Endothelial cell of umbilical vein (primary cell): ENCODE measurements around the gene NAALADL1. TPM values are rescaled to one million over a fixed set of nuclear protein-coding genes. Genes with fewer than 3 reads are reported as not detected.

Experiments
- BruUV-seq: library from RNA; stranded (reverse); fragments of 400-500 nt; replicated peaks from 2 replicates; lab custom pipeline; 2021; lab: Mats Ljungman, UMichigan
- CTCF ChIA-PET: fragments of 300-600, 350-600 bp; sonication (Branson Sonifier 250); formaldehyde crosslinking; loops from one replicate; lab custom pipeline; 2021; ENCODE audit warnings: antibody characterized with exemption, inconsistent platforms; lab: Charles Lee
- POLR2A ChIA-PET: fragments of 300-600, 350-600 bp; sonication (Branson Sonifier 250); formaldehyde crosslinking; loops from one replicate; lab custom pipeline; 2021; ENCODE audit warnings: antibody characterized with exemption, inconsistent platforms; lab: Charles Lee
- DNase-seq: peaks from one replicate; pipeline ENCODE4 v3.0.0-alpha.2; 2011; ENCODE audit warnings: low read depth, low spot score
- FAIRE-seq: peaks from 2 replicates; lab custom pipeline; 2011; peaks lifted over from hg19 to GRCh38; lab: Jason Lieb, UNC
- H2AFZ ChIP-seq: 2 replicates; pipeline ENCODE4 v1.6.0; 2012; ENCODE audit warnings: low read depth, low read length, control low read depth, inconsistent platforms
- H3K27ac ChIP-seq: 2 replicates; pipeline ENCODE4 v1.5.1; 2011; ENCODE audit warnings: low read depth, mild to moderate bottlenecking, control low read depth, low read length, moderate library complexity; ENCODE audit not compliant: insufficient read depth
- H3K27me3 ChIP-seq, 2 experiments: 2 replicates each; pipeline versions ENCODE4 v1.6.0 to v1.6.1; 2011; ENCODE audit warnings: low read length in 2 of 2, mixed read lengths in 1 of 2; ENCODE audit not compliant: control insufficient read depth in 2 of 2, insufficient read depth in 2 of 2
- H3K36me3 ChIP-seq, 2 experiments: 2 replicates in 1 of 2; 3 replicates in 1 of 2; pipeline ENCODE4 v1.5.1; 2011; ENCODE audit warnings: low read length in 2 of 2, mild to moderate bottlenecking in 1 of 2, moderate library complexity in 1 of 2; ENCODE audit not compliant: control insufficient read depth in 2 of 2, insufficient read depth in 2 of 2; ENCODE audit errors: extremely low read depth in 1 of 2
- H3K4me1 ChIP-seq: 3 replicates; pipeline ENCODE4 v1.5.1; 2011; ENCODE audit warnings: mild to moderate bottlenecking, low read length; ENCODE audit not compliant: control insufficient read depth, insufficient read depth; ENCODE audit errors: extremely low read depth
- H3K4me2 ChIP-seq: 2 replicates; pipeline ENCODE4 v1.6.1; 2011; ENCODE audit warnings: low read length, control low read depth, mixed read lengths; ENCODE audit not compliant: insufficient read depth
- H3K4me3 ChIP-seq, 3 experiments: fragments of 200-600 bp in 1 of 3; sonication (generic), shearing (Covaris generic) in 1 of 3; replicated peaks in 1 of 3; 2 replicates each; pipeline ENCODE4 v1.5.1; 2011 to 2016; ENCODE audit warnings: control low read depth in 3 of 3, low read length in 3 of 3, mild to moderate bottlenecking in 2 of 3, inconsistent platforms in 1 of 3, low read depth in 1 of 3, moderate library complexity in 1 of 3; ENCODE audit not compliant: insufficient read depth in 1 of 3
- H3K79me2 ChIP-seq: 2 replicates; pipeline ENCODE4 v1.6.0; 2012; ENCODE audit warnings: low read length, inconsistent platforms; ENCODE audit not compliant: control insufficient read depth, insufficient read depth
- H3K9ac ChIP-seq: replicated peaks from 2 replicates; pipeline ENCODE3; 2011; ENCODE audit warnings: low read length, control low read depth; ENCODE audit not compliant: insufficient read depth; ENCODE audit errors: extremely low read depth
- H3K9me1 ChIP-seq: replicated peaks from 3 replicates; pipeline ENCODE4 v1.6.0; 2011; ENCODE audit warnings: mild to moderate bottlenecking, low read length; ENCODE audit not compliant: control insufficient read depth, insufficient read depth; ENCODE audit errors: extremely low read depth
- H3K9me3 ChIP-seq: replicated peaks from 2 replicates; pipeline ENCODE4 v1.5.1; 2012; ENCODE audit warnings: low read length, inconsistent platforms; ENCODE audit not compliant: control insufficient read depth, insufficient read depth
- H4K20me1 ChIP-seq: replicated peaks from 2 replicates; pipeline ENCODE3; 2011; ENCODE audit warnings: mild to moderate bottlenecking, low read length; ENCODE audit not compliant: control insufficient read depth, insufficient read depth; ENCODE audit errors: extremely low read depth
- EZH2 ChIP-seq: IDR thresholded peaks from 2 replicates; pipeline ENCODE4 v1.6.1; 2012; ENCODE audit warnings: borderline replicate concordance, low read depth, mild to moderate bottlenecking, moderate library complexity, low read length, inconsistent platforms; ENCODE audit not compliant: severe bottlenecking
- FOS ChIP-seq: IDR thresholded peaks from 2 replicates; pipeline ENCODE4 v1.6.1; 2011; ENCODE audit warnings: mild to moderate bottlenecking, low read length, moderate library complexity, borderline replicate concordance; ENCODE audit not compliant: insufficient read depth
- GATA2 ChIP-seq: IDR thresholded peaks from 2 replicates; pipeline ENCODE4 v1.7.0; 2011; ENCODE audit warnings: low read depth, mild to moderate bottlenecking, moderate library complexity, mixed read lengths, low read length; ENCODE audit not compliant: insufficient read length, insufficient read depth
- JUN ChIP-seq: IDR thresholded peaks from 2 replicates; pipeline ENCODE4 v1.6.1; 2011; ENCODE audit warnings: borderline replicate concordance, low read depth; ENCODE audit not compliant: insufficient read length, insufficient read depth
- MYC ChIP-seq: IDR thresholded peaks from one replicate; pipeline ENCODE4 v1.6.1; 2011; ENCODE audit warnings: mild to moderate bottlenecking, low read depth, low read length
- POLR2A ChIP-seq: IDR thresholded peaks from 2 replicates; pipeline ENCODE4 v1.6.1; 2012; ENCODE audit warnings: low read depth, mild to moderate bottlenecking, control low read depth, low read length
- POLR2AphosphoS5 ChIP-seq: IDR thresholded peaks from 2 replicates; pipeline ENCODE4 v1.6.1; 2012; ENCODE audit warnings: low read depth, mild to moderate bottlenecking, control low read depth, low read length, moderate library complexity; ENCODE audit not compliant: insufficient read depth
- dilution Hi-C: fragments of 300-500 bp; cut with MboI; formaldehyde crosslinking; loops from one replicate; pipeline ENCODE4 v1.15.0; 2019; ENCODE audit warnings: low sequenced_read_pairs; ENCODE audit not compliant: extremely low pct_ligation_motif_present
- intact Hi-C: fragments of 100-400 bp; cut with micrococcal nuclease; formaldehyde crosslinking; loops from one replicate; pipeline ENCODE4 v1.10.0; 2022
- polyA plus RNA-seq, 4 experiments: library from polyadenylated mRNA; depleted of rRNA in 3 of 4; stranded (reverse) in 3 of 4; unstranded in 1 of 4; fragments of >200 nt; gene quantifications; 2 replicates each; pipeline versions ENCODE4 v1.2.1 to v1.2.3, GENCODE V29; 2011 to 2012; ENCODE audit warnings: missing spikeins in 1 of 4
- total RNA-seq: library from RNA; stranded (reverse); gene quantifications from 2 replicates; pipeline ENCODE4 v1.2.3, GENCODE V29; 2021
- TF ChIP-seq, protein P1 (sequence below), 2 donors: IDR thresholded peaks; 1 replicate in 1 of 2; 2 replicates in 1 of 2; pipeline ENCODE4 v1.5.1; 2011; ENCODE audit warnings: low read length in 2 of 2, mild to moderate bottlenecking in 2 of 2, moderate library complexity in 2 of 2, control low read depth in 1 of 2, inconsistent platforms in 1 of 2, low read depth in 1 of 2; ENCODE audit not compliant: insufficient read depth in 1 of 2; ENCODE audit errors: extremely low read depth in 1 of 2
- TF ChIP-seq, protein P2 (sequence below): IDR thresholded peaks from 2 replicates; pipeline ENCODE4 v1.6.1; 2011; ENCODE audit not compliant: insufficient read depth, insufficient read length

NAALADL1 gene
- total and polyA plus RNA-seq, 2 donors (not counting 3 experiments of a cell fraction or from before 2014, with no cell fraction given): 6.8 to 13.9 TPM

DNA sequence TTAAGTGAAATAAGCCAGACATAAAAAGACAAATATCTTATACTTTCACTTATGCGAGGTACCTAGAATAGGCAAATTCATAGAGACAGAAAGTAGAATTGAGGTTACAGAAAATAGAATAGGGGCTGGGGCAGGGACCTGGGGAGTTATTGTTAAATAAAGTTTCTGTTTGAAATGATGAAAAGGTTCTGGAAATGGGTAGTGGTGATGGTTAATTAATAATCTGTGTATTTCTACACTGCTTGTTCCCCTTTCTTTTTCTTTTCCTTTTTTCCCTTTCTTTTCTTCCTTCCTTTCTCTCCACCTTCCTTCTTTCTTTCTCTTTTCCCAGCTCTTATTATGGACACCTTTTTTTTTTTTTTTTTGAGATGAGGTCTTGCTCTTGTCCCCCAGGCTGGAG is 2.8 kb downstream of the NAALADL1 start:
- DNase-seq (no peak), FAIRE-seq (no peak)
- ChIA-PET POLR2A (interaction anchor here (0.6 kb wide), 2 partner anchors 10 to 177 kb away, joined by 3 to 6 read pairs; partner anchors contain the start of gene EHD1), CTCF (no interaction called here)
- no peaks in the 10 kb centered on the region for H3K79me2 ChIP-seq
- no peak overlapping the region for H3K4me3 ChIP-seq
- no peak for TF ChIP-seq MYC
- TF ChIP-seq POLR2A: no peak
- no peak for TF ChIP-seq EZH2
- TF ChIP-seq JUN: no peak
- TF ChIP-seq, protein P1, sequence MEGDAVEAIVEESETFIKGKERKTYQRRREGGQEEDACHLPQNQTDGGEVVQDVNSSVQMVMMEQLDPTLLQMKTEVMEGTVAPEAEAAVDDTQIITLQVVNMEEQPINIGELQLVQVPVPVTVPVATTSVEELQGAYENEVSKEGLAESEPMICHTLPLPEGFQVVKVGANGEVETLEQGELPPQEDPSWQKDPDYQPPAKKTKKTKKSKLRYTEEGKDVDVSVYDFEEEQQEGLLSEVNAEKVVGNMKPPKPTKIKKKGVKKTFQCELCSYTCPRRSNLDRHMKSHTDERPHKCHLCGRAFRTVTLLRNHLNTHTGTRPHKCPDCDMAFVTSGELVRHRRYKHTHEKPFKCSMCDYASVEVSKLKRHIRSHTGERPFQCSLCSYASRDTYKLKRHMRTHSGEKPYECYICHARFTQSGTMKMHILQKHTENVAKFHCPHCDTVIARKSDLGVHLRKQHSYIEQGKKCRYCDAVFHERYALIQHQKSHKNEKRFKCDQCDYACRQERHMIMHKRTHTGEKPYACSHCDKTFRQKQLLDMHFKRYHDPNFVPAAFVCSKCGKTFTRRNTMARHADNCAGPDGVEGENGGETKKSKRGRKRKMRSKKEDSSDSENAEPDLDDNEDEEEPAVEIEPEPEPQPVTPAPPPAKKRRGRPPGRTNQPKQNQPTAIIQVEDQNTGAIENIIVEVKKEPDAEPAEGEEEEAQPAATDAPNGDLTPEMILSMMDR (IDR thresholded peaks at IDR 0.05; ENCODE audit: extremely low read depth in 1 of 2, insufficient read depth in 1 of 2, low read depth in 1 of 2, low read length in 2 of 2): no peak
- H4K20me1 ChIP-seq: no peaks in the 10 kb centered on the region
- no peak overlapping the region for H2AFZ ChIP-seq
- H3K4me2 ChIP-seq: no peak overlapping the region
- H3K27ac ChIP-seq: no peak overlapping the region
- H3K9me3 ChIP-seq: no peaks in the 10 kb centered on the region
- H3K36me3 ChIP-seq: no peaks in the 10 kb centered on the region
- no peaks in the 10 kb centered on the region for H3K27me3 ChIP-seq
- intact Hi-C loops: no loop called here
- H3K4me1 ChIP-seq: no peaks in the 10 kb centered on the region
- no peak overlapping the region for H3K9ac ChIP-seq
- no TSS peak for BruUV-seq
- H3K9me1 ChIP-seq: no peaks in the 10 kb centered on the region
- dilution Hi-C loops: no loop called here

DNA sequence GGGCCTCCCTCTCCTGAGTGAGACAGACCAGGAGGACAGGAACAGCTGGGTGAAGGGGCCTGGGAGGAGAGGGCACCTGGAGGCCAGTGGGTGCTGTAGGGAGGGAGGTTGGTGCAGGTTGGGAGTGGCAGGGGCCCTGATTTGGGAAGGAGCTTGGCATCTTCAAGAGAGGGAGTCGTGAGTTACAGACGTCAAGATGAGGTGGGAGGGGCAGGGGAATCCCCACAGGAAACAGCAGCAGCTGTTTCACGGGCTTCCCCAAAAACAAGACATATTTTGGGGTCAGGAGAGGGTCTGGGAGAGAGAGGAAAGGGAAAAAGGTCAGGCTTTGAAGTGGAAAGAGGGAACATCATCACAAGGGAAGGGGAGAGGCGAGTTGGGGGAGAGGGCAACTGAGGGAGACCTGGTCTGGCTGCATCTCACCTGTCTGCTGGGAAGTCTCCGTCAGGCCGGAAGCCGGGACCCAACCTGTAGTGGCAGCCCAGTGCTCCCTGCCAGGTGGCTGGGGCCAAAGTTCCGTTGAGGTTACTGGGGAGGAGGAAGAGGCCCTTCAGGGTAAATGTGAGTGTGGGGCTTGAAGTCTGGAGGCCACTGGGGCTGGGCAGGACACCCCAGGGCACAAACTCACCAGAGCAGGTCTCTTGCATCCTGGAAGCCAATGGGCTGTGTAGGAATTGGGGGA is 4.4 kb downstream of the NAALADL1 start:
- dilution Hi-C loops: no loop called here
- no peaks in the 10 kb centered on the region for H3K4me1 ChIP-seq
- FAIRE-seq: no peak
- BruUV-seq: no TSS peak
- ChIA-PET CTCF (no interaction called here), POLR2A (no interaction called here)
- H3K4me3 ChIP-seq: no peak overlapping the region
- no peak overlapping the region for H3K4me2 ChIP-seq
- no peaks in the 10 kb centered on the region for H3K9me3 ChIP-seq
- H2AFZ ChIP-seq: no peak overlapping the region
- no peak overlapping the region for H3K27ac ChIP-seq
- no peaks in the 10 kb centered on the region for H3K9me1 ChIP-seq
- no peaks in the 10 kb centered on the region for H4K20me1 ChIP-seq
- no peaks in the 10 kb centered on the region for H3K79me2 ChIP-seq
- H3K9ac ChIP-seq: no peak overlapping the region
- no peaks in the 10 kb centered on the region for H3K27me3 ChIP-seq
- no peaks in the 10 kb centered on the region for H3K36me3 ChIP-seq
- no peak for DNase-seq
- TF ChIP-seq GATA2 (no peak), JUN (no peak), POLR2A (no peak), FOS (no peak), POLR2AphosphoS5 (no peak), MYC (no peak)
- TF ChIP-seq, protein P2, sequence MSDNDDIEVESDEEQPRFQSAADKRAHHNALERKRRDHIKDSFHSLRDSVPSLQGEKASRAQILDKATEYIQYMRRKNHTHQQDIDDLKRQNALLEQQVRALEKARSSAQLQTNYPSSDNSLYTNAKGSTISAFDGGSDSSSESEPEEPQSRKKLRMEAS: no peak
- intact Hi-C loops: no loop called here
